ENCODE results near the gene ELP4. TPM values are rescaled to one million over a fixed set of nuclear protein-coding genes. Genes with fewer than 3 reads are reported as not detected.
"Not testable (repeated sequence)": the region's sequence is repeated elsewhere in the genome, so short reads cannot be mapped to it uniquely, and the experiment has no call there.

Gene ELP4
- total RNA-seq, 1 donor from 2014 or later: 25.6 TPM

- no peak overlapping the region for H3K4me3 ChIP-seq (ENCODE audit: low read length in 3 of 3)
- no peak overlapping the region for H3K9ac ChIP-seq (ENCODE audit: low read depth in 1 of 3, low read length in 3 of 3)
- no peaks in the 10 kb centered on the region for H3K4me1 ChIP-seq (ENCODE audit: control insufficient read depth in 3 of 3, insufficient read depth in 3 of 3, low read length in 3 of 3)
- no peaks in the 10 kb centered on the region for H3K9me3 ChIP-seq (ENCODE audit: control insufficient read depth in 3 of 3, low read length in 3 of 3)
- H3K27me3 ChIP-seq (ENCODE audit: control insufficient read depth in 3 of 3, insufficient read depth in 3 of 3, low read length in 3 of 3): no peaks in the 10 kb centered on the region
- no peaks in the 10 kb centered on the region for H3K36me3 ChIP-seq (ENCODE audit: control insufficient read depth in 3 of 3, insufficient read depth in 3 of 3, low read length in 3 of 3)
- H3K27ac ChIP-seq (ENCODE audit: low read depth, low read length): no peak overlapping the region
Observed at GRCh38 chr11:31712851-31713250, 203.3 kb downstream of the ELP4 start.

- no peaks in the 10 kb centered on the region for H3K9me3 ChIP-seq (ENCODE audit: control insufficient read depth in 3 of 3, low read length in 3 of 3)
- no peak overlapping the region for H3K27ac ChIP-seq (ENCODE audit: low read depth, low read length)
- no peaks in the 10 kb centered on the region for H3K27me3 ChIP-seq (ENCODE audit: control insufficient read depth in 3 of 3, insufficient read depth in 3 of 3, low read length in 3 of 3)
- no peaks in the 10 kb centered on the region for H3K36me3 ChIP-seq (ENCODE audit: control insufficient read depth in 3 of 3, insufficient read depth in 3 of 3, low read length in 3 of 3)
- no peak overlapping the region for H3K4me3 ChIP-seq (ENCODE audit: low read length in 3 of 3)
- no peak overlapping the region for H3K9ac ChIP-seq (ENCODE audit: low read depth in 1 of 3, low read length in 3 of 3)
- no peaks in the 10 kb centered on the region for H3K4me1 ChIP-seq (ENCODE audit: control insufficient read depth in 3 of 3, insufficient read depth in 3 of 3, low read length in 3 of 3)
Observed at GRCh38 chr11:31714840-31715239, 205.3 kb downstream of the ELP4 start.

DNA sequence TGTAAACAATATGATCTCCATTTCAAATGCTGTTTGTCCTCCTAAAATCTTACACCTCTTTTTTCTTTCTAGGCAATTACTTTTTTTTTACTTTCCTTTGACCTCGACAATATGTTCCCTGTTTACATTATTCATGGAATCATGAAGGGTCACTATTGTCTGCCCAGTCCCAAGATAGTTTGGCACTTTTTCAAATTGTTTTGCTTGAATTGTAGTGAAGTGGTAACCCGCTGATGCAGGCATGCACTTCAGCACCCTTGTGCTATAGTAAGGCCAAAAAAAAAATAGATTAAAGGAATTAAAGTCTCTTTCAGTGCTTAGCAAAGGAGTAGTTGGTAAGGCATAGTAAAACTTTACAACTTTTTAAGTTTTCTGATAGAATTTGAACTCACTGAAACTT lies 210.7 kb downstream of the ELP4 start:
- Histone ChIP-seq H3K4me1 (ENCODE audit: control insufficient read depth in 3 of 3, insufficient read depth in 3 of 3, low read length in 3 of 3) (no peaks in the 10 kb centered on the region), H3K27ac (ENCODE audit: low read depth, low read length) (no peak overlapping the region), H3K27me3 (ENCODE audit: control insufficient read depth in 3 of 3, insufficient read depth in 3 of 3, low read length in 3 of 3) (no peaks in the 10 kb centered on the region), H3K36me3 (ENCODE audit: control insufficient read depth in 3 of 3, insufficient read depth in 3 of 3, low read length in 3 of 3) (no peaks in the 10 kb centered on the region), H3K9me3 (ENCODE audit: control insufficient read depth in 3 of 3, low read length in 3 of 3) (no peaks in the 10 kb centered on the region), H3K9ac (ENCODE audit: low read depth in 1 of 3, low read length in 3 of 3) (no peak overlapping the region), H3K4me3 (ENCODE audit: low read length in 3 of 3) (no peak overlapping the region)

- Histone ChIP-seq H3K27me3 (ENCODE audit: control insufficient read depth in 3 of 3, insufficient read depth in 3 of 3, low read length in 3 of 3) (no peaks in the 10 kb centered on the region), H3K4me1 (ENCODE audit: control insufficient read depth in 3 of 3, insufficient read depth in 3 of 3, low read length in 3 of 3) (no peaks in the 10 kb centered on the region), H3K9me3 (ENCODE audit: control insufficient read depth in 3 of 3, low read length in 3 of 3) (no peaks in the 10 kb centered on the region), H3K9ac (ENCODE audit: low read depth in 1 of 3, low read length in 3 of 3) (no peak overlapping the region), H3K36me3 (ENCODE audit: control insufficient read depth in 3 of 3, insufficient read depth in 3 of 3, low read length in 3 of 3) (no peaks in the 10 kb centered on the region), H3K4me3 (ENCODE audit: low read length in 3 of 3) (no peak overlapping the region), H3K27ac (ENCODE audit: low read depth, low read length) (no peak overlapping the region)
Observed at GRCh38 chr11:31720671-31721365, 211.3 kb downstream of the ELP4 start.

DNA sequence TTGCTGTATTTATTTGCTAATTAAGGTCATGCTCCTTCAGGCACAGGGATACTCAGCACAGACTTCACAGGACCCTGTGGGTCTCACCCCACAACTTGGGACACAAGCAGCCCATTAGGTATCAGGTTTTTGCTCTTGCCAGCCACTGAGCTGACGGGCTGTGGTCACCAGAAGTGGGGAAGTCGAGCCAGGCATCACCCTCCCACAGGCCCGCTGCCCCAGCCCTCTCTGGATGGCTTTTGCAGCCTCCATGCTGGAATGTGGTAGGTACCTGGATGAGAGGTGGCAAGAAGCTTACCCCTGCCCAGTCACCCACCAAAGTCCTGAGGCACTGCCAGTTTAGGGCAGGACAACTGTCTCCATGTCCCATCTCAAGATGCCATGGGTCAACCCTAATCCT lies 213.2 kb downstream of the ELP4 start:
- Histone ChIP-seq H3K36me3 (ENCODE audit: control insufficient read depth in 3 of 3, insufficient read depth in 3 of 3, low read length in 3 of 3) (no peaks in the 10 kb centered on the region), H3K4me3 (ENCODE audit: low read length in 3 of 3) (no peak overlapping the region), H3K27ac (ENCODE audit: low read depth, low read length) (no peak overlapping the region), H3K9me3 (ENCODE audit: control insufficient read depth in 3 of 3, low read length in 3 of 3) (no peaks in the 10 kb centered on the region), H3K4me1 (ENCODE audit: control insufficient read depth in 3 of 3, insufficient read depth in 3 of 3, low read length in 3 of 3) (no peaks in the 10 kb centered on the region), H3K27me3 (ENCODE audit: control insufficient read depth in 3 of 3, insufficient read depth in 3 of 3, low read length in 3 of 3) (no peaks in the 10 kb centered on the region), H3K9ac (ENCODE audit: low read depth in 1 of 3, low read length in 3 of 3) (no peak overlapping the region)

- no peaks in the 10 kb centered on the region for H3K36me3 ChIP-seq (ENCODE audit: control insufficient read depth in 3 of 3, insufficient read depth in 3 of 3, low read length in 3 of 3)
- no peaks in the 10 kb centered on the region for H3K4me1 ChIP-seq (ENCODE audit: control insufficient read depth in 3 of 3, insufficient read depth in 3 of 3, low read length in 3 of 3)
- H3K27me3 ChIP-seq (ENCODE audit: control insufficient read depth in 3 of 3, insufficient read depth in 3 of 3, low read length in 3 of 3): no peaks in the 10 kb centered on the region
- peaks cover 0 to under 1% (median 0%) of the 10 kb centered on the region in 3 donors for H3K9me3 ChIP-seq (ENCODE audit: control insufficient read depth in 3 of 3, low read length in 3 of 3)
- H3K27ac ChIP-seq (ENCODE audit: low read depth, low read length): no peak overlapping the region
- no peak overlapping the region for H3K9ac ChIP-seq (ENCODE audit: low read depth in 1 of 3, low read length in 3 of 3)
- H3K4me3 ChIP-seq (ENCODE audit: low read length in 3 of 3): no peak overlapping the region
Observed at GRCh38 chr11:31725176-31725575, 215.6 kb downstream of the ELP4 start.

GRCh38 chr11:31728432-31728831 lies 218.9 kb downstream of the ELP4 start:
- Histone ChIP-seq H3K27ac (ENCODE audit: low read depth, low read length) (no peak overlapping the region), H3K4me3 (ENCODE audit: low read length in 3 of 3) (no peak overlapping the region), H3K9me3 (ENCODE audit: control insufficient read depth in 3 of 3, low read length in 3 of 3) (peaks cover 0 to 2% (median 0%) of the 10 kb centered on the region in 3 donors), H3K4me1 (ENCODE audit: control insufficient read depth in 3 of 3, insufficient read depth in 3 of 3, low read length in 3 of 3) (no peaks in the 10 kb centered on the region), H3K9ac (ENCODE audit: low read depth in 1 of 3, low read length in 3 of 3) (no peak overlapping the region), H3K36me3 (ENCODE audit: control insufficient read depth in 3 of 3, insufficient read depth in 3 of 3, low read length in 3 of 3) (peaks cover 0 to 2% (median 0%) of the 10 kb centered on the region in 3 donors), H3K27me3 (ENCODE audit: control insufficient read depth in 3 of 3, insufficient read depth in 3 of 3, low read length in 3 of 3) (no peaks in the 10 kb centered on the region)

GRCh38 chr11:31740131-31740530 lies 230.6 kb downstream of the ELP4 start:
- Histone ChIP-seq H3K4me1 (ENCODE audit: control insufficient read depth in 3 of 3, insufficient read depth in 3 of 3, low read length in 3 of 3) (no peaks in the 10 kb centered on the region), H3K9me3 (ENCODE audit: control insufficient read depth in 3 of 3, low read length in 3 of 3) (no peaks in the 10 kb centered on the region), H3K27me3 (ENCODE audit: control insufficient read depth in 3 of 3, insufficient read depth in 3 of 3, low read length in 3 of 3) (no peaks in the 10 kb centered on the region), H3K36me3 (ENCODE audit: control insufficient read depth in 3 of 3, insufficient read depth in 3 of 3, low read length in 3 of 3) (no peaks in the 10 kb centered on the region), H3K9ac (ENCODE audit: low read depth in 1 of 3, low read length in 3 of 3) (no peak overlapping the region), H3K27ac (ENCODE audit: low read depth, low read length) (no peak overlapping the region), H3K4me3 (ENCODE audit: low read length in 3 of 3) (no peak overlapping the region)

DNA sequence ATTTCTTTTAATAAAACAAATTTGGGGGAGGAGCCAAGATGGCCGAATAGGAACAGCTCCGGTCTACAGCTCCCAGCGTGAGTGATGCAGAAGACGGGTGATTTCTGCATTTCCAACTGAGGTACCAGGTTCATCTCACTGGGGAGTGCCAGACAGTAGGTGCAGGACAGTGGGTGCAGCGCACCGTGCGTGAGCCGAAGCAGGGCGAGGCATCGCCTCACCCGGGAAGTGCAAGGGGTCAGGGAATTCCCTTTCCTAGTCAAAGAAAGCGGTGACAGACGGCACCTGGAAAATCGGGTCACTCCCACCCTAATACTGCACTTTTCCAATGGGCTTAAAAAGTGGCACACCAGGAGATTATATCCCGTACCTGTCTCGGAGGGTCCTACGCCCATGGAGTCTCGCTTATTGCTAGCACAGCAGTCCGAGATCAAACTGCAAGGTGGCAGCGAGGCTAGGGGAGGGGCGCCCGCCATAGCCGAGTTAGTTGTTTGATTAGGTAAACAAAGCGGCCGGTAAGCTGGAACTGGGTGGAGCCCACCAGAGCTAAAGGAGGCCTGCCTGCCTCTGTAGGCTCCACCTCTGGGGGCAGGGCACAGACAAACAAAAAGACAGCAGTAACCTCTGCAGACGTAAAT lies 231.3 kb downstream of the ELP4 start:
- H3K4me3 ChIP-seq (ENCODE audit: low read length in 3 of 3): not testable (repeated sequence)

DNA sequence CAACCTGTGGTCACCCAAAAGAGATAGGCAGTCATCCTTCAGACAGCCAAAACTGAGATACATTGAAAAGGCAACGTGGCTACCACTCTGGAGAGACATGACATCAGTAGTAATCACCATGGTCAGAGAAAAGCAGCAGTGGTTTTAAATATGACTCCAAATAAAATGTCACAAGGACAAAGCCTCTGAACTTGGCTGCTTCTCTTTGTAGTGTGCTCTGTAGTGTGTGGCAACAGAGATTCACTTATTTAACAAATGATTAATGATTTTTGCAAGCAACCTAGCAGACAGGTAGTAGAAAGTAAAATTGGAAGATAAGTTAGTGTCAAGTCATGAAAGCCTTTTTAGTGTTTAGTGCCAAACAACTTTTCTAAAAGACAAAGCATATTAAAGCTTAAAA lies 238.0 kb downstream of the ELP4 start:
- H3K9ac ChIP-seq (ENCODE audit: low read depth in 1 of 3, low read length in 3 of 3): no peak overlapping the region
- no peaks in the 10 kb centered on the region for H3K4me1 ChIP-seq (ENCODE audit: control insufficient read depth in 3 of 3, insufficient read depth in 3 of 3, low read length in 3 of 3)
- H3K9me3 ChIP-seq (ENCODE audit: control insufficient read depth in 3 of 3, low read length in 3 of 3): no peaks in the 10 kb centered on the region
- no peaks in the 10 kb centered on the region for H3K36me3 ChIP-seq (ENCODE audit: control insufficient read depth in 3 of 3, insufficient read depth in 3 of 3, low read length in 3 of 3)
- H3K27me3 ChIP-seq (ENCODE audit: control insufficient read depth in 3 of 3, insufficient read depth in 3 of 3, low read length in 3 of 3): no peaks in the 10 kb centered on the region
- no peak overlapping the region for H3K27ac ChIP-seq (ENCODE audit: low read depth, low read length)
- H3K4me3 ChIP-seq (ENCODE audit: low read length in 3 of 3): no peak overlapping the region

More for the DNA sequence above, 231.3 kb downstream of the ELP4 start:
- not testable (repeated sequence) for H3K4me1 ChIP-seq (ENCODE audit: control insufficient read depth in 3 of 3, insufficient read depth in 3 of 3, low read length in 3 of 3); H3K36me3 ChIP-seq (ENCODE audit: control insufficient read depth in 3 of 3, insufficient read depth in 3 of 3, low read length in 3 of 3); H3K27me3 ChIP-seq (ENCODE audit: control insufficient read depth in 3 of 3, insufficient read depth in 3 of 3, low read length in 3 of 3); H3K27ac ChIP-seq (ENCODE audit: low read depth, low read length); H3K9me3 ChIP-seq (ENCODE audit: control insufficient read depth in 3 of 3, low read length in 3 of 3); H3K9ac ChIP-seq (ENCODE audit: low read depth in 1 of 3, low read length in 3 of 3)
